Gastroesophageal sphincter (tissue), 4 donors: ENCODE data around the gene SLC6A8. TPM values are rescaled to one million over a fixed set of nuclear protein-coding genes. Genes with fewer than 3 reads are reported as not detected.

ENCODE experiments used
- ATAC-seq: fragments of 150-250 bp; one replicate; pipeline ENCODE4 v1.9.1; 2016; ENCODE audit warnings: mild to moderate bottlenecking, moderate library complexity
- H3K27ac ChIP-seq, 4 donors: fragments of 200-600 bp; sonication (generic) in 3 of 4; 1 replicate in 3 of 4; 2 replicates in 1 of 4; pipeline ENCODE4 v1.5.1; 2016 to 2019
- H3K27me3 ChIP-seq: fragments of 200-600 bp; sonication (generic); one replicate; pipeline ENCODE4 v1.5.1; 2019
- H3K36me3 ChIP-seq, 2 donors: fragments of 200-600 bp; sonication (generic); one replicate each; pipeline ENCODE4 v1.5.1; 2019; ENCODE audit warnings: control low read depth in 1 of 2
- H3K4me1 ChIP-seq, 3 donors: fragments of 200-600 bp; sonication (generic); 1 replicate in 2 of 3; 2 replicates in 1 of 3; pipeline ENCODE4 v1.5.1; 2016 to 2019; ENCODE audit warnings: control low read depth in 2 of 3
- H3K4me3 ChIP-seq, 2 donors: fragments of 200-600 bp; sonication (generic); one replicate each; pipeline ENCODE4 v1.5.1; 2019; ENCODE audit warnings: mild to moderate bottlenecking in 1 of 2, moderate library complexity in 1 of 2
- H3K9me3 ChIP-seq, 3 donors: fragments of 200-600 bp; sonication (generic); one replicate each; pipeline ENCODE4 v1.5.1; 2017 to 2019; ENCODE audit warnings: control low read depth in 2 of 3
- EP300 ChIP-seq: sonication (generic); formaldehyde crosslinking; IDR thresholded peaks from one replicate; pipeline ENCODE4 v1.6.1; 2017; ENCODE audit warnings: antibody characterized with exemption, mild to moderate bottlenecking
- POLR2A ChIP-seq, 2 donors: fragments of 450-650 bp; IDR thresholded peaks; one replicate each; pipeline ENCODE4 v1.6.1; 2017; ENCODE audit warnings: antibody characterized with exemption in 2 of 2, mild to moderate bottlenecking in 2 of 2, moderate library complexity in 1 of 2
- POLR2AphosphoS5 ChIP-seq: sonication (generic); formaldehyde crosslinking; IDR thresholded peaks from one replicate; pipeline ENCODE4 v1.6.1; 2017; ENCODE audit warnings: antibody characterized with exemption
- WGBS, 2 donors: methylation state at CpG; one replicate each; pipeline ENCODE4 v1.1.5; 2018; ENCODE audit warnings: low coverage in 1 of 2; 5-methylcytosine and 5-hydroxymethylcytosine counted together
- total RNA-seq, 4 donors: library from RNA; depleted of rRNA; stranded (reverse); fragments of >200 nt; gene quantifications; one replicate each; pipeline ENCODE4 v1.1.0, GENCODE V29; 2016
- TF ChIP-seq, protein P1 (sequence below), 4 experiments: fragments of 200-600 bp in 2 of 4; fragments of 450-650 bp in 2 of 4; sonication (generic) in 1 of 4; IDR thresholded peaks; one replicate each; pipeline ENCODE4 v1.5.1; 2017 to 2019; ENCODE audit warnings: antibody characterized with exemption in 4 of 4, mild to moderate bottlenecking in 2 of 4, moderate library complexity in 2 of 4

SLC6A8 gene
- total RNA-seq, 4 donors from 2014 or later = 25.3 to 86.6 (median 37.9) TPM

DNA sequence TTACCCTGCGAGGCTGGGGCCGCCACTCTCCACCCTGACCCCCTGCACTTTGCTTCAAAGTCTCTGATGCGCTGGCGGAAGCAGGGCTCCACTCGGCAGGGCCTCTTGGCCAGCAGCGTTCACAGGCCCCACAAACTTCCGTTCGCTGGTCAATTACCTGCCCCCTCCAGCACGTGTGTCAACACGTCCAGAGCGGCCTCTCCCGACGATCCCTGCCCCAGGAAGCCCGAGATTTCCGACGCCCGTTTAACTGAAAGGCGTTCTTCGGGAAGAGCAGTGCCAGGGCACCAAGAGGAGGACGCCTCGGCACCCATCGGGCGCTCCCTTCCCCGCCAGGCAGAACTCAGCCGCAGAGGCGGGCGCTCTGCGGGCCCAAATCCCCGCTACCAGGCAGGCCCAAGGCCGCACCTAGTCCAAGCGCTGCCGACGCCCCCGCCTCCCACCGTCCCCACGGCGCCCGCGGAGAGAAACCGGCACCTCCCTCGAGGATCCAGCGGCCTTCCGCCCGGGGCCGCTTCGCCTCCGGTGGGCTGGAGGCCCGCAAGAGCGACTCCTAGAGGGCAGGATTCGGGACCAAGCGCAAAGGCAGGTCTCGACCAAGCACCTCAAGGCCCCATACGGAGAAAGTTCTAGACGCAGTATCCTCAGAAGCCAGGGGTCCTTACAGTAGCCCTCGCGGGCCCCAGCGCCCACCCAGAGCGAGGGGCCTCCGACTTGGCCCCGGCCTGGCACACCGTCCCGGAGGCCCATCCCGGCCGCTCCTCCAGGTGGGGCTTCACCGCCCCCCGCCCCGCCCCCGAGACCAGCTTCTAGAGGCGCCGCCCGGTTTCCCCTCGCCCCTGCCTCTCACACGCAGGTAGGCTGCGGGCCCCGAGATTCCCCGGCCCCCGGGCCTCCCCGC lies 35.9 kb downstream of the SLC6A8 start:
- Histone ChIP-seq H3K27me3 (no peaks in the 10 kb centered on the region), H3K4me1 (peaks cover 0 to 54% (median 32%) of the 10 kb centered on the region in 3 donors), H3K9me3 (no peaks in the 10 kb centered on the region), H3K36me3 (peaks cover 0 to 25% of the 10 kb centered on the region in 2 donors), H3K4me3 (peak overlapping the region; percentile 76 to 81), H3K27ac (peak overlapping the region; percentile 80 to 91 (median 87))
- WGBS, 2 donors = no CpG with 5 or more reads among the region's 78 CpGs
- no peak for TF ChIP-seq POLR2A (IDR thresholded peaks at IDR 0.05)
- TF ChIP-seq POLR2AphosphoS5 = no peak
- TF ChIP-seq EP300 = no peak
- TF ChIP-seq, protein P1, sequence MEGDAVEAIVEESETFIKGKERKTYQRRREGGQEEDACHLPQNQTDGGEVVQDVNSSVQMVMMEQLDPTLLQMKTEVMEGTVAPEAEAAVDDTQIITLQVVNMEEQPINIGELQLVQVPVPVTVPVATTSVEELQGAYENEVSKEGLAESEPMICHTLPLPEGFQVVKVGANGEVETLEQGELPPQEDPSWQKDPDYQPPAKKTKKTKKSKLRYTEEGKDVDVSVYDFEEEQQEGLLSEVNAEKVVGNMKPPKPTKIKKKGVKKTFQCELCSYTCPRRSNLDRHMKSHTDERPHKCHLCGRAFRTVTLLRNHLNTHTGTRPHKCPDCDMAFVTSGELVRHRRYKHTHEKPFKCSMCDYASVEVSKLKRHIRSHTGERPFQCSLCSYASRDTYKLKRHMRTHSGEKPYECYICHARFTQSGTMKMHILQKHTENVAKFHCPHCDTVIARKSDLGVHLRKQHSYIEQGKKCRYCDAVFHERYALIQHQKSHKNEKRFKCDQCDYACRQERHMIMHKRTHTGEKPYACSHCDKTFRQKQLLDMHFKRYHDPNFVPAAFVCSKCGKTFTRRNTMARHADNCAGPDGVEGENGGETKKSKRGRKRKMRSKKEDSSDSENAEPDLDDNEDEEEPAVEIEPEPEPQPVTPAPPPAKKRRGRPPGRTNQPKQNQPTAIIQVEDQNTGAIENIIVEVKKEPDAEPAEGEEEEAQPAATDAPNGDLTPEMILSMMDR (IDR thresholded peaks at IDR 0.05) = peak in 2 of 4 experiments; percentile 3 to 45
- ATAC-seq = peak; percentile 2

- Histone ChIP-seq H3K36me3 (peaks cover 0 to 22% of the 10 kb centered on the region in 2 donors), H3K4me3 (peak within 1 kb of the TSS; percentile 76 to 81), H3K27me3 (no peaks in the 10 kb centered on the region), H3K27ac (peak within 1 kb of the TSS; percentile 80 to 91 (median 87)), H3K9me3 (no peaks in the 10 kb centered on the region), H3K4me1 (peaks cover 0 to 62% (median 32%) of the 10 kb centered on the region in 3 donors)
- TF ChIP-seq EP300 = no peak
- TF ChIP-seq POLR2A (IDR thresholded peaks at IDR 0.05) = peak; percentile 70 to 74
- peak; percentile 88 for TF ChIP-seq POLR2AphosphoS5
- TF ChIP-seq, protein P1 (IDR thresholded peaks at IDR 0.05) = no peak
- ATAC-seq = peak; percentile 86
- no CpG with 5 or more reads among the region's 88 CpGs for WGBS, 2 donors
Observed at GRCh38 chrX:153724252-153725038, 36.7 kb downstream of the SLC6A8 start, which contains the start of the genes ABCD1 and BCAP31. Gene ABCD1, plus strand, starts transcription at chrX:153724856. Its CDS starts 411 bp downstream, at chrX:153725267. Gene BCAP31, minus strand, starts transcription at chrX:153724387. Its CDS starts 1,143 bp downstream, at chrX:153723244.

DNA sequence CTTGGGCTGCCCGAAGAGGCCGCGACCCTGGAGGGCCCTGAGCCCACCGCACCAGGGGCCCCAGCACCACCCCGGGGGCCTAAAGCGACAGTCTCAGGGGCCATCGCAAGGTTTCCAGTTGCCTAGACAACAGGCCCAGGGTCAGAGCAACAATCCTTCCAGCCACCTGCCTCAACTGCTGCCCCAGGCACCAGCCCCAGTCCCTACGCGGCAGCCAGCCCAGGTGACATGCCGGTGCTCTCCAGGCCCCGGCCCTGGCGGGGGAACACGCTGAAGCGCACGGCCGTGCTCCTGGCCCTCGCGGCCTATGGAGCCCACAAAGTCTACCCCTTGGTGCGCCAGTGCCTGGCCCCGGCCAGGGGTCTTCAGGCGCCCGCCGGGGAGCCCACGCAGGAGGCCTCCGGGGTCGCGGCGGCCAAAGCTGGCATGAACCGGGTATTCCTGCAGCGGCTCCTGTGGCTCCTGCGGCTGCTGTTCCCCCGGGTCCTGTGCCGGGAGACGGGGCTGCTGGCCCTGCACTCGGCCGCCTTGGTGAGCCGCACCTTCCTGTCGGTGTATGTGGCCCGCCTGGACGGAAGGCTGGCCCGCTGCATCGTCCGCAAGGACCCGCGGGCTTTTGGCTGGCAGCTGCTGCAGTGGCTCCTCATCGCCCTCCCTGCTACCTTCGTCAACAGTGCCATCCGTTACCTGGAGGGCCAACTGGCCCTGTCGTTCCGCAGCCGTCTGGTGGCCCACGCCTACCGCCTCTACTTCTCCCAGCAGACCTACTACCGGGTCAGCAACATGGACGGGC lies 37.5 kb downstream of the SLC6A8 start:
- no CpG with 5 or more reads among the region's 55 CpGs for WGBS, 2 donors
- Histone ChIP-seq H3K27ac (peak overlapping the region; percentile 80 to 91 (median 87)), H3K9me3 (no peaks in the 10 kb centered on the region), H3K27me3 (no peaks in the 10 kb centered on the region), H3K4me1 (peaks cover 0 to 62% (median 32%) of the 10 kb centered on the region in 3 donors), H3K4me3 (peak overlapping the region; percentile 76 to 81), H3K36me3 (peaks cover 0 to 22% of the 10 kb centered on the region in 2 donors)
- TF ChIP-seq POLR2AphosphoS5 (no peak), POLR2A (IDR thresholded peaks at IDR 0.05) (no peak), EP300 (no peak)
- TF ChIP-seq, protein P1 (IDR thresholded peaks at IDR 0.05) = no peak
- ATAC-seq = no peak

- no peaks in the 10 kb centered on the region for H3K9me3 ChIP-seq
- H3K4me3 ChIP-seq = peak overlapping the region in 1 of 2 donors; percentile 76
- H3K27me3 ChIP-seq = no peaks in the 10 kb centered on the region
- TF ChIP-seq EP300 (no peak), POLR2AphosphoS5 (no peak), POLR2A (IDR thresholded peaks at IDR 0.05) (no peak)
- TF ChIP-seq, protein P1 (IDR thresholded peaks at IDR 0.05) = no peak
- peaks cover 0 to 62% (median 32%) of the 10 kb centered on the region in 3 donors for H3K4me1 ChIP-seq
- H3K36me3 ChIP-seq = peaks cover 0 to 19% of the 10 kb centered on the region in 2 donors
- peak overlapping the region; percentile 70 to 91 (median 87) for H3K27ac ChIP-seq
- no peak for ATAC-seq
- WGBS, 2 donors = no CpG with 5 or more reads among the region's 35 CpGs
Observed at GRCh38 chrX:153725832-153726285, 38.1 kb downstream of the SLC6A8 start.
